RWPE2 (cell line): Measurements from ENCODE around the gene PITPNC1.
"Not testable (repeated sequence)": the region's sequence is repeated elsewhere in the genome, so short reads cannot be mapped to it uniquely, and the experiment has no call there.

ENCODE experiments used
- ATAC-seq: fragments of 200-7000 bp; cut with Tn5 transposase; 3 replicates; pipeline ENCODE4 v1.9.1; 2021; ENCODE audit warnings: low read depth
- DNase-seq: peaks from one replicate; pipeline ENCODE4 v3.0.0-alpha.2; 2020; ENCODE audit warnings: low spot score
- H3K27ac ChIP-seq: fragments of 450-650 bp; 2 replicates; pipeline ENCODE4 v1.5.1; 2017; ENCODE audit warnings: mild to moderate bottlenecking; ENCODE audit not compliant: poor library complexity, severe bottlenecking
- H3K27me3 ChIP-seq: fragments of 250-450 bp; sonication (Bioruptor Pico); 2 replicates; pipeline ENCODE4 v1.5.1; 2021; ENCODE audit warnings: mild to moderate bottlenecking, moderate library complexity; ENCODE audit not compliant: insufficient read depth, poor library complexity, severe bottlenecking
- H3K36me3 ChIP-seq: fragments of 250-450 bp; sonication (Bioruptor Pico); 2 replicates; pipeline ENCODE4 v1.5.1; 2020; ENCODE audit warnings: low read depth, mild to moderate bottlenecking, moderate library complexity
- H3K4me1 ChIP-seq: fragments of 250-450 bp; sonication (Bioruptor Pico); 2 replicates; pipeline ENCODE4 v1.5.1; 2021; ENCODE audit warnings: mild to moderate bottlenecking, moderate library complexity; ENCODE audit not compliant: insufficient read depth, poor library complexity, severe bottlenecking
- H3K4me3 ChIP-seq: fragments of 250-450 bp; sonication (Bioruptor Pico); 2 replicates; pipeline ENCODE4 v1.5.1; 2021; ENCODE audit warnings: mild to moderate bottlenecking, moderate library complexity; ENCODE audit not compliant: severe bottlenecking
- H3K9me3 ChIP-seq: fragments of 250-450 bp; sonication (Bioruptor Pico); 2 replicates; pipeline ENCODE4 v1.5.1; 2021; ENCODE audit warnings: mild to moderate bottlenecking, moderate library complexity; ENCODE audit not compliant: severe bottlenecking
- TF ChIP-seq, protein P1 (sequence below): fragments of 450-650 bp; IDR thresholded peaks from one replicate; pipeline ENCODE4 v1.5.1; 2017; ENCODE audit warnings: mild to moderate bottlenecking, moderate library complexity; ENCODE audit not compliant: poor library complexity, severe bottlenecking

Gene PITPNC1

DNA sequence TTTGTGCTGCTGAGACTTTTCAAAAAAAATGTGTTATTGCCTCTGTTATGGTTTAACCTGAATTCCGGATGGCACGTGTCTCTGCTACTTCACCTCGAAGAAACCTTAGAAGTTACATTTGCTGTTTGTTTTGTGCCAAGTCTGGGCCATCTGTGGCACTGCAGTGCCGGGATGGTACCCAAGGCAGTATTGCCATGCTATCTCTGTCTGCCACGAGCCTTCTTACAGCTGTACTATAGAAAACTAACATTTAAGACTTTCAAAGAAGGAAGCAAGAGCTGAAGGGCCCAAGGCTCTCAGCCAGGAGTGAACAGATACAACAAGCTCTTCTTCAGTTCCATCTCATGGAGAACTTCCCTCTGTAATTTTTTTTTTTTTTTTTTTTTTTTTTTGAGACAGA is 267.0 kb downstream of the PITPNC1 start:
- ATAC-seq = no peak
- Histone ChIP-seq H3K4me3 (no peak overlapping the region), H3K36me3 (no peaks in the 10 kb centered on the region), H3K27me3 (no peaks in the 10 kb centered on the region), H3K27ac (no peak overlapping the region), H3K9me3 (no peaks in the 10 kb centered on the region), H3K4me1 (peaks cover 7% of the 10 kb centered on the region)
- DNase-seq = no peak
- TF ChIP-seq, protein P1, sequence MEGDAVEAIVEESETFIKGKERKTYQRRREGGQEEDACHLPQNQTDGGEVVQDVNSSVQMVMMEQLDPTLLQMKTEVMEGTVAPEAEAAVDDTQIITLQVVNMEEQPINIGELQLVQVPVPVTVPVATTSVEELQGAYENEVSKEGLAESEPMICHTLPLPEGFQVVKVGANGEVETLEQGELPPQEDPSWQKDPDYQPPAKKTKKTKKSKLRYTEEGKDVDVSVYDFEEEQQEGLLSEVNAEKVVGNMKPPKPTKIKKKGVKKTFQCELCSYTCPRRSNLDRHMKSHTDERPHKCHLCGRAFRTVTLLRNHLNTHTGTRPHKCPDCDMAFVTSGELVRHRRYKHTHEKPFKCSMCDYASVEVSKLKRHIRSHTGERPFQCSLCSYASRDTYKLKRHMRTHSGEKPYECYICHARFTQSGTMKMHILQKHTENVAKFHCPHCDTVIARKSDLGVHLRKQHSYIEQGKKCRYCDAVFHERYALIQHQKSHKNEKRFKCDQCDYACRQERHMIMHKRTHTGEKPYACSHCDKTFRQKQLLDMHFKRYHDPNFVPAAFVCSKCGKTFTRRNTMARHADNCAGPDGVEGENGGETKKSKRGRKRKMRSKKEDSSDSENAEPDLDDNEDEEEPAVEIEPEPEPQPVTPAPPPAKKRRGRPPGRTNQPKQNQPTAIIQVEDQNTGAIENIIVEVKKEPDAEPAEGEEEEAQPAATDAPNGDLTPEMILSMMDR = no peak

DNA sequence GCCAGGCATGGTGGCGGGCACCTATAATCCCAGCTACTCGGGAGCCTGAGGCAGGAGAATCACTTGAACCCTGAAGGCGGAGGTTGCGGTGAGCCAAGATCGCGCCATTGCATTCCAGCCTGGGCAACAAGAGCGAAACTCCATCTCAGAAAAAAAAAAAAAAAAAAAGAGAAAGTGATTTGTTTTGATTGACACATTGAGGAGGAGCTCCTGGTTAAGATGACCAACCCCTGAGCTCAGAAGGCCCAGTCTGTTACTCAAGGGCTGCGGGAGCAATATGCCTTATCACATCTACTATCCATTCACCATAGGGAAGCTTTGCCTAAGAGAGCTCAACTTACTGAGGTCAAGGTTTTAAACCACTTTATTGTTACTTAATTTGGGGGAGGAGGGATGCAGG is 268.1 kb downstream of the PITPNC1 start:
- not testable (repeated sequence) for H3K36me3 ChIP-seq, H3K4me3 ChIP-seq, H3K9me3 ChIP-seq, H3K27me3 ChIP-seq, DNase-seq, ATAC-seq, H3K27ac ChIP-seq
- H3K4me1 ChIP-seq = peaks cover 12% of the 10 kb centered on the region

DNA sequence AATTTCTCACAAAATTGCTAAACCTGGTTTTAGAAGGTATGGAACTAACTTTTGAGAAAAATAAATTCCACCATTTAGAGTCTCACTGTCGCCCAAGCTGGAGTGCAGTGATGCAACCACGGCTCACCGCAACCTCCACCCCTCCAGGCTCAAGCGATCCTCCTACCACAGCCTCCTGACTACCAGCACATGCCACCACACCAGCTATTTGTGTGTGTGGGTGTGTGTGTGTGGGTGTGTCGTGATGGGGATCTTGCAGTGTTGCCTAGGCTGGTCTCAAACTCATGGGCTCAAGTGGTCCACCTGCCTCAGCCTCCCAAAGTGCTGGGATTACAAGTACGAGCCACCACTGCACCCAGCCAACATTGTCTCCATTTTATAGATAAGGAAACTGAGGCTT is 269.4 kb downstream of the PITPNC1 start:
- no peak overlapping the region for H3K27ac ChIP-seq
- TF ChIP-seq, protein P1 = no peak
- H3K36me3 ChIP-seq = no peaks in the 10 kb centered on the region
- no peaks in the 10 kb centered on the region for H3K9me3 ChIP-seq
- H3K4me1 ChIP-seq = peaks cover 12% of the 10 kb centered on the region
- DNase-seq (no peak), ATAC-seq (no peak)
- no peaks in the 10 kb centered on the region for H3K27me3 ChIP-seq
- H3K4me3 ChIP-seq = no peak overlapping the region

DNA sequence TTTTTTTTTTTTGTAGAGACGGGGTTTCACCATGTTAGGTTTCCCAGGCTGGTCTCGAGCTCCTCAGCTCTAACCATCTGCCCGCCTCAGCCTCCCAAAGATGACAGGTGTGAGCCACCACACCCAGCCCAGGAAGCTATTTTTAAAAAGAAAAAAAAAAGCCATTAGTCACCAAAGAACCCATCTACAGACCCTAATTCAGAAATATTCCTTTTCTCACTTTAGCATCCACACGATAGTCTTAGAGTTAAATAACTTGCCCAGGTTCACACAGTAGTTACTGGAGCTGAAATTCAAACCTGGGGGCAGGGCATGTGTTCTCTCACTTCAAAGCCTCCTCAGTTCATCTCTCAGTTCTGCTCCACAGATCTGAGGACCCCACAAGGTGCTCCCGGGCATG is 270.4 kb downstream of the PITPNC1 start:
- DNase-seq = no peak
- ATAC-seq = no peak
- TF ChIP-seq, protein P1 = no peak
- Histone ChIP-seq H3K9me3 (no peaks in the 10 kb centered on the region), H3K36me3 (no peaks in the 10 kb centered on the region), H3K4me1 (peaks cover 12% of the 10 kb centered on the region), H3K27me3 (no peaks in the 10 kb centered on the region), H3K27ac (no peak overlapping the region), H3K4me3 (no peak overlapping the region)

DNA sequence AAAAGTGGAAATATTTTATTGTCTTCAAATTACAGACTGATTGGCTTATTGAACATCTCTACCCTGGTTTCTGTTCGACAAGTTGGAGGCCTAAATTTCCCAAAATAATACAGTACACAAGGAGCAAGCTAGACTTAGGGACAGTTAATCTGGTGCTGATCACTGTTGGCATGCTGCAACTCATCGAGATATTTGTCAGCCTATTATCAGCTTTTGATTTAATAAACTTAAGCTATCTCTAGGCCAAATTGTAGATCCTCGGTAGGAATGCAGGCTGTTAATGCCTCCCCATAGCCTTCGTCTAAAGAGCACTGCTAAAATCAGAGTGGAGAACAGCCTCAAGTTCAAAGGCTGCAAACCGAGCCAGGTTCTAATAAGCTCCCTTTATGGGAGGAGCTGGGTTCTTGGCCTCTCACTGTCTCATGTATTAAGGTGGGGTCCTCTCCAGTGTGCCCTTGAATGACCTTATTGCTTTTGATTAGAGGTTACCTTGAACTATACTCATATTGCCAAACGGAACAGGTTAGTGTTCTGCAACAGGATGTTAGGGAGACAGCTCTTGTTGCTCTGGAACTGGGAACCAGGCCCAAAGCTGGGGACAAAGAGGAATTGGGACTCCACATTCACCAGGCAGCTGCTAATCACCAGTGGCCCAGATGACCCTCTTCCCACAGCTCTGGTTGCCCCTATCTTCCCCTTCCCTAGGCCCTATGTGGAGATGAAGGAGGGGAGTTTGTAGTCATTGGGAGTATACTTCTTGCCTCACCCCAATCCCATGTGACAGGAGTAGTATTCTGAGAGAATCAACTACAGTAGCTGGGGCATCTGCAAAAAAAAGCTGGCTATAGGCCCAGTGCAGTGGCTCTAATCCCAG is 271.2 kb downstream of the PITPNC1 start:
- H3K4me1 ChIP-seq = peaks cover 12% of the 10 kb centered on the region
- no peak overlapping the region for H3K27ac ChIP-seq
- H3K36me3 ChIP-seq = no peaks in the 10 kb centered on the region
- DNase-seq (no peak), ATAC-seq (no peak)
- TF ChIP-seq, protein P1 = no peak
- H3K9me3 ChIP-seq = no peaks in the 10 kb centered on the region
- no peak overlapping the region for H3K4me3 ChIP-seq
- H3K27me3 ChIP-seq = no peaks in the 10 kb centered on the region

DNA sequence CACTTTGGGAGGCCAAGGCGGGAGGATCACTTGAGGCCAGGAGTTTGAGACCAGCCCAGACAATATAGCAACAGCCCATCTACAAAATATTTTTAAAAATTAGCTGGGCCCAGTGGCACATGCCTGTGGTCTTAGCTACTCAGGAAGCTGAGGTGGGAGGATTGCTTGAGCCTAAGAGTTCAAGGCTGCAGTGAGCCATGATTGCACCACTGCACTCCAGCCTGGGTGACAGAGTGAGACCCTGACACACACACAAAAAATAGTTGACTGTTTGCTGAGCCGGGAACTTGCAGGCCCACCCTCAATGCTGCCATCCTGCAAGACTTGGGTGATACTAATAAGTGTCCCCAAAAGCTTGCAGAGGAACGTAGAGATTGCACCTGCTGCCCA is 271.8 kb downstream of the PITPNC1 start:
- not testable (repeated sequence) for H3K36me3 ChIP-seq, H3K9me3 ChIP-seq, H3K27ac ChIP-seq, H3K4me3 ChIP-seq, ATAC-seq, DNase-seq, H3K27me3 ChIP-seq
- H3K4me1 ChIP-seq = peaks cover 12% of the 10 kb centered on the region
